Neuronal stem cell (in vitro differentiated cells): ENCODE results near the gene LDB3.

Experiments used
- DNase-seq: peaks from one replicate; pipeline ENCODE4 v3.0.0-alpha.2; 2013; ENCODE audit warnings: low spot score
- H2AFZ ChIP-seq: one replicate; pipeline ENCODE4 v1.6.1; 2013; ENCODE audit warnings: mild to moderate bottlenecking, low read length, inconsistent platforms
- H2AK5ac ChIP-seq: 2 replicates; pipeline ENCODE4 v1.6.1; 2013; ENCODE audit warnings: low read depth, mild to moderate bottlenecking, inconsistent platforms, low read length, moderate library complexity, mixed read lengths
- H2BK120ac ChIP-seq: 2 replicates; pipeline ENCODE4 v1.6.1; 2013; ENCODE audit warnings: low read depth, mild to moderate bottlenecking, inconsistent platforms, low read length, moderate library complexity, mixed read lengths
- H2BK12ac ChIP-seq: one replicate; pipeline ENCODE4 v1.6.1; 2013; ENCODE audit warnings: low read length, inconsistent platforms
- H2BK15ac ChIP-seq: 2 replicates; pipeline ENCODE4 v1.6.1; 2013; ENCODE audit warnings: mild to moderate bottlenecking, low read length, inconsistent platforms, mixed read lengths
- H2BK5ac ChIP-seq: one replicate; pipeline ENCODE4 v1.6.1; 2013; ENCODE audit warnings: inconsistent platforms, mild to moderate bottlenecking, low read length, moderate library complexity
- H3K14ac ChIP-seq: one replicate; pipeline ENCODE4 v1.6.1; 2013; ENCODE audit warnings: low read length, inconsistent platforms
- H3K18ac ChIP-seq: 2 replicates; pipeline ENCODE4 v1.6.1; 2013; ENCODE audit warnings: low read length, inconsistent platforms
- H3K23ac ChIP-seq: 2 replicates; pipeline ENCODE4 v1.6.1; 2013; ENCODE audit warnings: low read depth, mild to moderate bottlenecking, mixed read lengths, low read length, inconsistent platforms; ENCODE audit not compliant: poor library complexity
- H3K27ac ChIP-seq: replicated peaks from 3 replicates; pipeline ENCODE4 v1.5.1; 2013; ENCODE audit warnings: low read length, inconsistent platforms
- H3K27me3 ChIP-seq, 3 experiments: 2 replicates each; pipeline ENCODE4 v1.6.1; 2013; ENCODE audit warnings: low read length in 3 of 3, mild to moderate bottlenecking in 2 of 3, inconsistent platforms in 1 of 3, low read depth in 1 of 3, mixed read lengths in 1 of 3, moderate library complexity in 1 of 3; ENCODE audit not compliant: control insufficient read depth in 3 of 3, insufficient read depth in 3 of 3
- H3K36me3 ChIP-seq, 2 donors: replicated peaks in 1 of 2; 2 replicates each; pipeline ENCODE4 v1.6.1; 2013; ENCODE audit warnings: low read length in 2 of 2; ENCODE audit not compliant: control insufficient read depth in 2 of 2, insufficient read depth in 2 of 2
- H3K4ac ChIP-seq: 2 replicates; pipeline ENCODE4 v1.6.1; 2013; ENCODE audit warnings: inconsistent platforms, mild to moderate bottlenecking, low read length, moderate library complexity
- H3K4me1 ChIP-seq, 2 donors: 1 replicate in 1 of 2; 2 replicates in 1 of 2; pipeline ENCODE4 v1.6.1; 2013; ENCODE audit warnings: low read length in 2 of 2, low read depth in 1 of 2; ENCODE audit not compliant: control insufficient read depth in 2 of 2, insufficient read depth in 1 of 2
- H3K4me2 ChIP-seq: one replicate; pipeline ENCODE4 v1.6.1; 2013; ENCODE audit warnings: mild to moderate bottlenecking, low read length, inconsistent platforms; ENCODE audit not compliant: insufficient read depth, poor library complexity, severe bottlenecking
- H3K4me3 ChIP-seq, 2 donors: 2 replicates each; pipeline ENCODE4 v1.5.1; 2013; ENCODE audit warnings: low read length in 2 of 2, mild to moderate bottlenecking in 2 of 2, inconsistent platforms in 1 of 2, moderate library complexity in 1 of 2
- H3K79me1 ChIP-seq: one replicate; pipeline ENCODE4 v1.6.1; 2013; ENCODE audit warnings: low read depth, mild to moderate bottlenecking, inconsistent platforms, low read length, moderate library complexity
- H3K9ac ChIP-seq: one replicate; pipeline ENCODE4 v1.6.1; 2013; ENCODE audit warnings: mild to moderate bottlenecking, low read depth, low read length, inconsistent platforms; ENCODE audit not compliant: poor library complexity
- H3K9me3 ChIP-seq, 2 donors: replicated peaks in 1 of 2; 2 replicates each; pipeline versions ENCODE3 to v1.6.1; 2013; ENCODE audit warnings: low read length in 2 of 2, mild to moderate bottlenecking in 2 of 2, inconsistent platforms in 1 of 2, low read depth in 1 of 2, mixed read lengths in 1 of 2, moderate library complexity in 1 of 2; ENCODE audit not compliant: control insufficient read depth in 2 of 2, insufficient read depth in 1 of 2
- H4K8ac ChIP-seq: one replicate; pipeline ENCODE4 v1.6.1; 2013; ENCODE audit warnings: low read depth, mild to moderate bottlenecking, inconsistent platforms, low read length, moderate library complexity
- H4K91ac ChIP-seq: one replicate; pipeline ENCODE4 v1.6.1; 2013; ENCODE audit warnings: low read length, low read depth, mild to moderate bottlenecking, inconsistent platforms; ENCODE audit not compliant: poor library complexity
- WGBS, 2 donors: extraction: QIAGEN DNeasy Blood & Tissue Kit; methylation state at CpG; one replicate each; pipeline ENCODE4 v1.1.7; 2013; ENCODE audit warnings: missing lambda C conversion rate in 2 of 2, mixed read lengths in 1 of 2; ENCODE audit not compliant: insufficient read length in 2 of 2, insufficient replicate concordance in 1 of 2; ENCODE audit errors: extremely low coverage in 2 of 2; 5-methylcytosine and 5-hydroxymethylcytosine counted together

Gene LDB3

GRCh38 chr10:86681047-86681446 lies 12.7 kb downstream of the LDB3 start:
- no peak overlapping the region for H3K27ac ChIP-seq
- peak overlapping the region; percentile 87 for H2BK12ac ChIP-seq
- H3K9me3 ChIP-seq: no peaks in the 10 kb centered on the region
- no peak overlapping the region for H2AFZ ChIP-seq
- H2BK120ac ChIP-seq: no peak overlapping the region
- peak overlapping the region; percentile 47 for H3K14ac ChIP-seq
- WGBS, 2 donors: no CpG with 5 or more reads among the region's 14 CpGs
- peaks cover 12 to 18% of the 10 kb centered on the region in 2 donors for H3K4me1 ChIP-seq
- H3K36me3 ChIP-seq: no peaks in the 10 kb centered on the region
- H3K4ac ChIP-seq: no peak overlapping the region
- H2BK15ac ChIP-seq: no peak overlapping the region
- H3K9ac ChIP-seq: no peak overlapping the region
- no peak overlapping the region for H4K91ac ChIP-seq
- peak overlapping the region; percentile 57 for H4K8ac ChIP-seq
- H2BK5ac ChIP-seq: no peak overlapping the region
- peaks cover 0 to 50% (median 0%) of the 10 kb centered on the region in 3 experiments for H3K27me3 ChIP-seq
- peak overlapping the region; percentile 64 for H2AK5ac ChIP-seq
- peak overlapping the region in 1 of 2 donors; percentile 2 for H3K4me3 ChIP-seq
- H3K79me1 ChIP-seq: peaks cover 4% of the 10 kb centered on the region
- H3K18ac ChIP-seq: peak overlapping the region; percentile 73
- H3K4me2 ChIP-seq: no peak overlapping the region
- no peak for DNase-seq
- H3K23ac ChIP-seq: peak overlapping the region; percentile 34

GRCh38 chr10:86681722-86682386 lies 13.5 kb downstream of the LDB3 start:
- H4K8ac ChIP-seq: peak overlapping the region; percentile 21
- no peak overlapping the region for H4K91ac ChIP-seq
- H2BK120ac ChIP-seq: no peak overlapping the region
- H3K23ac ChIP-seq: peak overlapping the region; percentile 57
- peaks cover 0 to 46% (median 0%) of the 10 kb centered on the region in 3 experiments for H3K27me3 ChIP-seq
- H3K4me2 ChIP-seq: no peak overlapping the region
- no peak overlapping the region for H2BK15ac ChIP-seq
- no peaks in the 10 kb centered on the region for H3K36me3 ChIP-seq
- H3K14ac ChIP-seq: peak overlapping the region; percentile 47
- H3K27ac ChIP-seq: no peak overlapping the region
- H2BK5ac ChIP-seq: no peak overlapping the region
- H2AFZ ChIP-seq: no peak overlapping the region
- no CpG with 5 or more reads among the region's 22 CpGs for WGBS, 2 donors
- H3K18ac ChIP-seq: peak overlapping the region; percentile 2
- no peak for DNase-seq
- H3K9me3 ChIP-seq: no peaks in the 10 kb centered on the region
- H3K4me3 ChIP-seq: no peak overlapping the region
- H3K4ac ChIP-seq: no peak overlapping the region
- H3K9ac ChIP-seq: no peak overlapping the region
- peaks cover 12 to 18% of the 10 kb centered on the region in 2 donors for H3K4me1 ChIP-seq
- no peak overlapping the region for H2BK12ac ChIP-seq
- H3K79me1 ChIP-seq: peaks cover 4% of the 10 kb centered on the region
- H2AK5ac ChIP-seq: no peak overlapping the region

- no peak overlapping the region for H3K18ac ChIP-seq
- no peak overlapping the region for H4K91ac ChIP-seq
- no peak overlapping the region for H4K8ac ChIP-seq
- no peak for DNase-seq
- no peaks in the 10 kb centered on the region for H3K36me3 ChIP-seq
- H3K14ac ChIP-seq: no peak overlapping the region
- no peak overlapping the region for H3K4me2 ChIP-seq
- H3K27ac ChIP-seq: no peak overlapping the region
- H3K79me1 ChIP-seq: peaks cover 4% of the 10 kb centered on the region
- no CpG with 5 or more reads among the region's 2 CpGs for WGBS, 2 donors
- no peak overlapping the region for H2BK120ac ChIP-seq
- H2AFZ ChIP-seq: no peak overlapping the region
- no peaks in the 10 kb centered on the region for H3K9me3 ChIP-seq
- H3K23ac ChIP-seq: no peak overlapping the region
- peak overlapping the region; percentile 64 for H3K9ac ChIP-seq
- peaks cover 12 to 18% of the 10 kb centered on the region in 2 donors for H3K4me1 ChIP-seq
- H2BK12ac ChIP-seq: no peak overlapping the region
- H3K4me3 ChIP-seq: no peak overlapping the region
- H2BK5ac ChIP-seq: no peak overlapping the region
- peak overlapping the region; percentile 73 for H2BK15ac ChIP-seq
- H3K4ac ChIP-seq: no peak overlapping the region
- H2AK5ac ChIP-seq: no peak overlapping the region
- H3K27me3 ChIP-seq: peaks cover 0 to 38% (median 0%) of the 10 kb centered on the region in 3 experiments
Observed at GRCh38 chr10:86682675-86683074, 14.4 kb downstream of the LDB3 start.

GRCh38 chr10:86684331-86685097 lies 16.2 kb downstream of the LDB3 start:
- no peak overlapping the region for H3K4me2 ChIP-seq
- H3K4me1 ChIP-seq: peaks cover 12 to 18% of the 10 kb centered on the region in 2 donors
- H3K79me1 ChIP-seq: peaks cover 4% of the 10 kb centered on the region
- peak overlapping the region; percentile 36 for H2AK5ac ChIP-seq
- H4K91ac ChIP-seq: no peak overlapping the region
- peak overlapping the region; percentile 37 for H2BK120ac ChIP-seq
- H2AFZ ChIP-seq: peak overlapping the region; percentile 90
- H3K9ac ChIP-seq: no peak overlapping the region
- no peaks in the 10 kb centered on the region for H3K9me3 ChIP-seq
- H2BK12ac ChIP-seq: no peak overlapping the region
- no peak for DNase-seq
- H3K4ac ChIP-seq: no peak overlapping the region
- peak overlapping the region in 1 of 2 donors; percentile 32 for H3K4me3 ChIP-seq
- no peak overlapping the region for H3K27ac ChIP-seq
- H3K23ac ChIP-seq: no peak overlapping the region
- no peak overlapping the region for H4K8ac ChIP-seq
- no peak overlapping the region for H2BK15ac ChIP-seq
- peaks cover 0 to 32% (median 0%) of the 10 kb centered on the region in 3 experiments for H3K27me3 ChIP-seq
- peak overlapping the region; percentile 65 for H3K18ac ChIP-seq
- H2BK5ac ChIP-seq: no peak overlapping the region
- H3K14ac ChIP-seq: no peak overlapping the region
- WGBS, 2 donors: no CpG with 5 or more reads among the region's 9 CpGs
- H3K36me3 ChIP-seq: no peaks in the 10 kb centered on the region
